SK-N-SH (cell line): ENCODE data around the gene ARHGEF28. TPM values are rescaled to one million over a fixed set of nuclear protein-coding genes. Genes with fewer than 3 reads are reported as not detected.

Source experiments
- CTCF ChIA-PET: fragments of 300-600, 350-600 bp; formaldehyde crosslinking; extraction: SDS; loops from one replicate; lab custom pipeline; 2021; lab: Yijun Ruan, JAX
- POLR2A ChIA-PET: fragments of 350-600 bp; sonication (Branson Sonifier 250); formaldehyde crosslinking; extraction: SDS; loops from one replicate; lab custom pipeline; 2020; ENCODE audit warnings: antibody characterized with exemption, inconsistent platforms; lab: Yijun Ruan, JAX
- DNase-seq: peaks from one replicate; pipeline ENCODE4 v3.0.0; 2012
- H2AFZ ChIP-seq: fragments of 200-600 bp; sonication (generic); 2 replicates; pipeline ENCODE4 v1.8.1; 2016; ENCODE audit warnings: antibody characterized with exemption, mild to moderate bottlenecking, low read depth
- H3F3A ChIP-seq: fragments of 200-600 bp; sonication (generic); replicated peaks from 2 replicates; pipeline ENCODE3; 2016; ENCODE audit warnings: antibody characterized with exemption, mild to moderate bottlenecking; ENCODE audit not compliant: insufficient read depth
- H3K27ac ChIP-seq, 2 experiments: fragments of 200-500 bp in 1 of 2; fragments of 200-600 bp in 1 of 2; sonication (Bioruptor generic) in 1 of 2; sonication (generic), shearing (Covaris generic) in 1 of 2; 2 replicates each; pipeline versions ENCODE4 v1.5.1 to v1.6.1; 2014 to 2016; ENCODE audit warnings: low read depth in 2 of 2, inconsistent platforms in 1 of 2, low read length in 1 of 2, mild to moderate bottlenecking in 1 of 2, mixed read lengths in 1 of 2
- H3K27me3 ChIP-seq: fragments of 200-600 bp; sonication (generic), shearing (Covaris generic); 2 replicates; pipeline ENCODE4 v1.6.1; 2016; ENCODE audit warnings: mixed run types; ENCODE audit not compliant: insufficient read depth
- H3K36me3 ChIP-seq, 2 experiments: fragments of 200-500 bp in 1 of 2; fragments of 200-600 bp in 1 of 2; sonication (Bioruptor generic) in 1 of 2; sonication (generic) in 1 of 2; replicated peaks in 1 of 2; 2 replicates each; pipeline versions ENCODE3 to v1.5.1; 2014 to 2016; ENCODE audit warnings: low read length in 1 of 2, mild to moderate bottlenecking in 1 of 2; ENCODE audit not compliant: insufficient read depth in 2 of 2, control insufficient read depth in 1 of 2
- H3K4me1 ChIP-seq, 2 experiments: fragments of 200-500 bp in 1 of 2; fragments of 200-600 bp in 1 of 2; sonication (Bioruptor generic) in 1 of 2; sonication (generic), shearing (Covaris generic) in 1 of 2; 2 replicates each; pipeline versions ENCODE4 v1.5.1 to v1.6.1; 2014 to 2016; ENCODE audit warnings: low read depth in 1 of 2, low read length in 1 of 2, mixed run types in 1 of 2; ENCODE audit not compliant: insufficient read depth in 2 of 2, control insufficient read depth in 1 of 2
- H3K4me2 ChIP-seq: fragments of 200-600 bp; sonication (generic), shearing (Covaris generic); 2 replicates; pipeline ENCODE4 v1.6.1; 2017; ENCODE audit warnings: mixed run types
- H3K4me3 ChIP-seq, 2 experiments: fragments of 200-500 bp in 1 of 2; fragments of 200-600 bp in 1 of 2; sonication (Bioruptor generic) in 1 of 2; sonication (generic), shearing (Covaris generic) in 1 of 2; 2 replicates each; pipeline versions ENCODE4 v1.5.1 to v1.8.1; 2014 to 2016; ENCODE audit warnings: low read depth in 2 of 2, inconsistent platforms in 1 of 2, low read length in 1 of 2, mild to moderate bottlenecking in 1 of 2, mixed read lengths in 1 of 2, moderate library complexity in 1 of 2
- H3K79me2 ChIP-seq: fragments of 200-600 bp; sonication (generic); 2 replicates; pipeline ENCODE4 v1.8.1; 2017; ENCODE audit warnings: mild to moderate bottlenecking; ENCODE audit not compliant: insufficient read depth
- H3K9ac ChIP-seq: fragments of 200-600 bp; sonication (generic); 2 replicates; pipeline ENCODE4 v1.6.1; 2017; ENCODE audit warnings: mixed run types
- H3K9me2 ChIP-seq: fragments of 200-600 bp; sonication (generic); 2 replicates; pipeline ENCODE4 v1.6.1; 2017; ENCODE audit warnings: mixed run types
- H3K9me3 ChIP-seq: fragments of 200-600 bp; sonication (generic); 2 replicates; pipeline ENCODE4 v1.6.1; 2017; ENCODE audit warnings: mixed run types, mild to moderate bottlenecking, moderate library complexity
- H4K20me1 ChIP-seq: fragments of 200-600 bp; sonication (generic); 2 replicates; pipeline ENCODE4 v1.6.1; 2017; ENCODE audit warnings: mild to moderate bottlenecking, mixed run types; ENCODE audit not compliant: insufficient read depth
- ELF1 ChIP-seq: IDR thresholded peaks from 2 replicates; pipeline ENCODE4 v1.4.0; 2012
- EZH2phosphoT487 ChIP-seq: fragments of 200-600 bp; sonication (generic); IDR thresholded peaks from 2 replicates; pipeline ENCODE4 v1.6.1; 2017; ENCODE audit warnings: low read depth, mixed run types, mild to moderate bottlenecking, antibody characterized with exemption, moderate library complexity, borderline replicate concordance
- FOSL2 ChIP-seq: IDR thresholded peaks from 2 replicates; pipeline ENCODE4 v1.4.0; 2012; ENCODE audit warnings: low read depth, mild to moderate bottlenecking, moderate library complexity, borderline replicate concordance
- FOXJ3 ChIP-seq: sonication (generic); formaldehyde crosslinking; IDR thresholded peaks from 2 replicates; pipeline ENCODE4 v1.5.1; 2020; ENCODE audit warnings: mild to moderate bottlenecking, missing genetic modification reagents
- FOXM1 ChIP-seq: IDR thresholded peaks from 2 replicates; pipeline ENCODE4 v1.4.0; 2012; ENCODE audit warnings: low read depth, mild to moderate bottlenecking
- GABPA ChIP-seq: IDR thresholded peaks from 2 replicates; pipeline ENCODE4 v1.4.0; 2012; ENCODE audit warnings: low read depth, mild to moderate bottlenecking
- GATA2 ChIP-seq: sonication (generic); formaldehyde crosslinking; IDR thresholded peaks from 2 replicates; pipeline ENCODE4 v1.5.0; 2020; ENCODE audit warnings: mild to moderate bottlenecking, missing genetic modification reagents
- NFIC ChIP-seq: IDR thresholded peaks from 2 replicates; pipeline ENCODE4 v1.4.0; 2012; ENCODE audit warnings: borderline replicate concordance
- POLR2AphosphoS5 ChIP-seq: IDR thresholded peaks from 2 replicates; pipeline ENCODE4 v1.6.1; 2012; ENCODE audit warnings: low read depth, low read length
- RAD21 ChIP-seq: IDR thresholded peaks from 2 replicates; pipeline ENCODE4 v1.6.1; 2012; ENCODE audit warnings: mild to moderate bottlenecking, low read length
- RFX5 ChIP-seq: IDR thresholded peaks from 2 replicates; pipeline ENCODE4 v1.6.1; 2012; ENCODE audit warnings: mild to moderate bottlenecking, improper control_type of control experiment, low read length
- SMC3 ChIP-seq: IDR thresholded peaks from 2 replicates; pipeline ENCODE4 v1.6.1; 2012; ENCODE audit warnings: low read depth, low read length, improper control_type of control experiment
- TAF1 ChIP-seq: IDR thresholded peaks from 2 replicates; pipeline ENCODE4 v1.6.1; 2012; ENCODE audit warnings: low read depth, mild to moderate bottlenecking, low read length, moderate library complexity, borderline replicate concordance
- TEAD4 ChIP-seq: IDR thresholded peaks from 2 replicates; pipeline ENCODE4 v1.4.0; 2012; ENCODE audit warnings: mild to moderate bottlenecking, borderline replicate concordance; ENCODE audit not compliant: insufficient read depth
- WGBS: methylation state at CpG from one replicate; pipeline ENCODE4 v1.1.6; 2017; ENCODE audit warnings: low lambda C conversion rate; 5-methylcytosine and 5-hydroxymethylcytosine counted together
- polyA plus RNA-seq, 3 experiments: library from polyadenylated mRNA; depleted of rRNA; stranded (reverse); fragments of >200 nt; gene quantifications; 2 replicates each; pipeline ENCODE4 v1.2.3, GENCODE V29; 2012
- TF ChIP-seq, protein P1 (sequence below): IDR thresholded peaks from 2 replicates; pipeline ENCODE4 v1.4.0; 2012; ENCODE audit warnings: low read depth, borderline replicate concordance
- TF ChIP-seq, protein P2 (sequence below): fragments of 200-600 bp; sonication (generic); IDR thresholded peaks from 2 replicates; pipeline ENCODE4 v1.6.1; 2017; ENCODE audit warnings: antibody characterized with exemption, mild to moderate bottlenecking, moderate library complexity
- TF ChIP-seq, protein P3 (sequence below): fragments of 150-350 bp; IDR thresholded peaks from 2 replicates; pipeline ENCODE4 v1.6.1; 2016; ENCODE audit warnings: mild to moderate bottlenecking, low read depth, low read length
- TF ChIP-seq, protein P4 (sequence below): IDR thresholded peaks from 2 replicates; pipeline ENCODE4 v1.4.0; 2012; ENCODE audit warnings: low read depth, borderline replicate concordance

Gene ARHGEF28
- polyA plus RNA-seq, 1 of the 3 experiments (the other 2 are of a cell fraction), result 4.2 TPM

DNA sequence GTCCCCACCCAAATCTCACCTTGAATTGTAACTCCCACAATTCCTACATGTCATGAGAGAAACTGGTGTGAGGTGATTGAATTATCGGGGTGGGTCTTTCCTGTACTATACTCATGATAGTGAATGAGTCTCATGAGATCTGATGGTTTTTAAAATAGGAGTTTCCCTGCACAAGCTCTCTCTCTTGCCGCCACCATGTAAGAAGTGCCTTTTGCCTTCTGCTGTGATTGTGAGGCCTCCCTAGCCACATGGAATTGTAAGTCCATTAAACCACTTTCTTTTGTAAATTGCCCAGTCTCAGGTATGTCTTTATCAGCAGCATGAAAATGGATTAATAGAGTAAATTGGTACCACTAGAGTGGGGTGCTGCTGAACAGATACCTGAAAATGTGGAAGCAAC, 140.9 kb downstream of the ARHGEF28 start:
- CTCF ChIA-PET, result no interaction called here
- Histone ChIP-seq H3K4me2 (no peak overlapping the region), H3K9ac (no peak overlapping the region), H3K4me1 (peaks cover 0 to 8% of the 10 kb centered on the region in 2 experiments; a peak in 1 of 4 replicates), H3K36me3 (peaks cover 0 to 7% of the 10 kb centered on the region in 2 experiments), H3K9me2 (no peaks in the 10 kb centered on the region), H3K9me3 (peaks cover 6% of the 10 kb centered on the region; the same call in 1 of the 2 replicates), H3K4me3 (no peak overlapping the region), H3K79me2 (no peaks in the 10 kb centered on the region), H2AFZ (no peak overlapping the region), H3F3A (peaks cover 9% of the 10 kb centered on the region), H3K27me3 (no peaks in the 10 kb centered on the region), H3K27ac (no peak overlapping the region), H4K20me1 (no peaks in the 10 kb centered on the region)
- 95% methylated on average over 2 of the region's 2 CpGs for WGBS
- POLR2A ChIA-PET, result no interaction called here
- DNase-seq, result no peak
- TF ChIP-seq SMC3 (no peak), EZH2phosphoT487 (no peak), NFIC (no peak), POLR2AphosphoS5 (no peak), TAF1 (no peak), RFX5 (no peak), FOSL2 (no peak), GATA2 (no peak), FOXJ3 (CRISPR knock-in tag) (no peak), FOXM1 (no peak)
- TF ChIP-seq, protein P1, sequence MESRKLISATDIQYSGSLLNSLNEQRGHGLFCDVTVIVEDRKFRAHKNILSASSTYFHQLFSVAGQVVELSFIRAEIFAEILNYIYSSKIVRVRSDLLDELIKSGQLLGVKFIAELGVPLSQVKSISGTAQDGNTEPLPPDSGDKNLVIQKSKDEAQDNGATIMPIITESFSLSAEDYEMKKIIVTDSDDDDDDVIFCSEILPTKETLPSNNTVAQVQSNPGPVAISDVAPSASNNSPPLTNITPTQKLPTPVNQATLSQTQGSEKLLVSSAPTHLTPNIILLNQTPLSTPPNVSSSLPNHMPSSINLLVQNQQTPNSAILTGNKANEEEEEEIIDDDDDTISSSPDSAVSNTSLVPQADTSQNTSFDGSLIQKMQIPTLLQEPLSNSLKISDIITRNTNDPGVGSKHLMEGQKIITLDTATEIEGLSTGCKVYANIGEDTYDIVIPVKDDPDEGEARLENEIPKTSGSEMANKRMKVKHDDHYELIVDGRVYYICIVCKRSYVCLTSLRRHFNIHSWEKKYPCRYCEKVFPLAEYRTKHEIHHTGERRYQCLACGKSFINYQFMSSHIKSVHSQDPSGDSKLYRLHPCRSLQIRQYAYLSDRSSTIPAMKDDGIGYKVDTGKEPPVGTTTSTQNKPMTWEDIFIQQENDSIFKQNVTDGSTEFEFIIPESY, result no peak
- TF ChIP-seq, protein P2, sequence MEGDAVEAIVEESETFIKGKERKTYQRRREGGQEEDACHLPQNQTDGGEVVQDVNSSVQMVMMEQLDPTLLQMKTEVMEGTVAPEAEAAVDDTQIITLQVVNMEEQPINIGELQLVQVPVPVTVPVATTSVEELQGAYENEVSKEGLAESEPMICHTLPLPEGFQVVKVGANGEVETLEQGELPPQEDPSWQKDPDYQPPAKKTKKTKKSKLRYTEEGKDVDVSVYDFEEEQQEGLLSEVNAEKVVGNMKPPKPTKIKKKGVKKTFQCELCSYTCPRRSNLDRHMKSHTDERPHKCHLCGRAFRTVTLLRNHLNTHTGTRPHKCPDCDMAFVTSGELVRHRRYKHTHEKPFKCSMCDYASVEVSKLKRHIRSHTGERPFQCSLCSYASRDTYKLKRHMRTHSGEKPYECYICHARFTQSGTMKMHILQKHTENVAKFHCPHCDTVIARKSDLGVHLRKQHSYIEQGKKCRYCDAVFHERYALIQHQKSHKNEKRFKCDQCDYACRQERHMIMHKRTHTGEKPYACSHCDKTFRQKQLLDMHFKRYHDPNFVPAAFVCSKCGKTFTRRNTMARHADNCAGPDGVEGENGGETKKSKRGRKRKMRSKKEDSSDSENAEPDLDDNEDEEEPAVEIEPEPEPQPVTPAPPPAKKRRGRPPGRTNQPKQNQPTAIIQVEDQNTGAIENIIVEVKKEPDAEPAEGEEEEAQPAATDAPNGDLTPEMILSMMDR, result no peak

DNA sequence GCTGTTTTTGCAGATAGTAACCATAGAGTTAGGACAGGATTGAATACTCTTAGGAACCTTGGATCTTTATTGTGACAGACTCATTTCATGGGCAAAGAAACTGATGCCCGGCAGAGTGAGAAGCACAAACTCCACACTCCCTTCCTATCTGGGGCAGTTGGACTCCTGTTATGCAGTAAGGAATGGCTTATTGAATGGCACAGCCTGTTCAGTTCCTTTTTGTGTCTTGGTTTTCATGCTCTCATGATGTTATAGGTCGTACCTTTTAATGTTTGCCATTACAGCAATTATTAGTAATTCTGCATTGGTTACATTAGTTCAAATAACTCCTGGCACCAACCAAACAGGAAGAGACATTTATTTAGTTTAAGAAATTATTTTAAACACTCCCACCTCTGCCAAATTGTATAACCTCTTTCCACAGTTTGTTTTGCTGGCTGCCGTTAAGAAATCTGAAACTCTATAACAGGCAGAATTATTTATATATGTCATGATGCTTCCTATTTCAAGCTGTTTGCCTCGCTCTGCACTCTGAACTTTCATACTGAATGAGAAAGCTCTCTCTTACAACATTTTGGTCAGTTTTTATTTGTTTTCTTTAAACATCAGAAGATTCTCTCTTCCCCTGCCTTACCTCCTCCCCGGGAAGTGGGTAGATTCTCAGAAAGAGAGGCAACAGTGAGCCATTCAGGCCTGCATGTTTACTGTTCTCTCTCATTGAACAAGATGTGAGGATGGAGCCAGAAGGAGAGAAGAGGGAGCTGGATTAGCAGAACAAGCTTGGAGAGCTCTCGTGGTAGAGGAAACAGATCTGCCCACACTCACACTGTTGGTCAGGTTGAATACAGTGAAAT, 144.4 kb downstream of the ARHGEF28 start:
- Histone ChIP-seq H3K9ac (no peak overlapping the region), H3K9me2 (no peaks in the 10 kb centered on the region), H3K4me2 (no peak overlapping the region), H3F3A (no peaks in the 10 kb centered on the region), H4K20me1 (no peaks in the 10 kb centered on the region), H3K79me2 (no peaks in the 10 kb centered on the region), H3K27me3 (no peaks in the 10 kb centered on the region), H3K36me3 (peaks cover 0 to 13% of the 10 kb centered on the region in 2 experiments), H3K27ac (no peak overlapping the region), H2AFZ (no peak overlapping the region), H3K4me3 (no peak overlapping the region), H3K9me3 (peaks cover 6% of the 10 kb centered on the region; the same call in 1 of the 2 replicates), H3K4me1 (no peaks in the 10 kb centered on the region)
- CTCF ChIA-PET, result interaction anchor here (1.4 kb wide), 1 partner anchor 179 kb away, joined by 3 read pairs; no protein-coding TSS in a partner anchor
- WGBS, result 80% methylated on average over 6 of the region's 6 CpGs
- POLR2A ChIA-PET, result no interaction called here
- TF ChIP-seq ELF1 (no peak), GABPA (no peak), TEAD4 (no peak), RAD21 (no peak)
- TF ChIP-seq, protein P3, sequence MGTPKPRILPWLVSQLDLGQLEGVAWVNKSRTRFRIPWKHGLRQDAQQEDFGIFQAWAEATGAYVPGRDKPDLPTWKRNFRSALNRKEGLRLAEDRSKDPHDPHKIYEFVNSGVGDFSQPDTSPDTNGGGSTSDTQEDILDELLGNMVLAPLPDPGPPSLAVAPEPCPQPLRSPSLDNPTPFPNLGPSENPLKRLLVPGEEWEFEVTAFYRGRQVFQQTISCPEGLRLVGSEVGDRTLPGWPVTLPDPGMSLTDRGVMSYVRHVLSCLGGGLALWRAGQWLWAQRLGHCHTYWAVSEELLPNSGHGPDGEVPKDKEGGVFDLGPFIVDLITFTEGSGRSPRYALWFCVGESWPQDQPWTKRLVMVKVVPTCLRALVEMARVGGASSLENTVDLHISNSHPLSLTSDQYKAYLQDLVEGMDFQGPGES, result no peak
- TF ChIP-seq, protein P4, sequence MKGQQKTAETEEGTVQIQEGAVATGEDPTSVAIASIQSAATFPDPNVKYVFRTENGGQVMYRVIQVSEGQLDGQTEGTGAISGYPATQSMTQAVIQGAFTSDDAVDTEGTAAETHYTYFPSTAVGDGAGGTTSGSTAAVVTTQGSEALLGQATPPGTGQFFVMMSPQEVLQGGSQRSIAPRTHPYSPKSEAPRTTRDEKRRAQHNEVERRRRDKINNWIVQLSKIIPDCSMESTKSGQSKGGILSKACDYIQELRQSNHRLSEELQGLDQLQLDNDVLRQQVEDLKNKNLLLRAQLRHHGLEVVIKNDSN, result no peak
- DNase-seq, result no peak
